Ovary (tissue), 3 donors: Measurements from ENCODE around the gene ZNF793.

Source experiments
- EP300 ChIP-seq: sonication (generic); formaldehyde crosslinking; IDR thresholded peaks from one replicate; pipeline ENCODE4 v1.6.1; 2017; ENCODE audit warnings: antibody characterized with exemption
- POLR2A ChIP-seq: fragments of 450-650 bp; IDR thresholded peaks from one replicate; pipeline ENCODE4 v1.6.1; 2017; ENCODE audit warnings: antibody characterized with exemption, mild to moderate bottlenecking, moderate library complexity
- TF ChIP-seq, protein P1 (sequence below), 3 donors: fragments of 450-650 bp in 2 of 3; fragments of 200-600 bp in 1 of 3; IDR thresholded peaks; one replicate each; pipeline versions ENCODE4 v1.5.1 to v1.8.0; 2016 to 2022; ENCODE audit warnings: antibody characterized with exemption in 3 of 3, mild to moderate bottlenecking in 1 of 3
- donor health status: DM: no; HTN: no; CAD: no.

DNA sequence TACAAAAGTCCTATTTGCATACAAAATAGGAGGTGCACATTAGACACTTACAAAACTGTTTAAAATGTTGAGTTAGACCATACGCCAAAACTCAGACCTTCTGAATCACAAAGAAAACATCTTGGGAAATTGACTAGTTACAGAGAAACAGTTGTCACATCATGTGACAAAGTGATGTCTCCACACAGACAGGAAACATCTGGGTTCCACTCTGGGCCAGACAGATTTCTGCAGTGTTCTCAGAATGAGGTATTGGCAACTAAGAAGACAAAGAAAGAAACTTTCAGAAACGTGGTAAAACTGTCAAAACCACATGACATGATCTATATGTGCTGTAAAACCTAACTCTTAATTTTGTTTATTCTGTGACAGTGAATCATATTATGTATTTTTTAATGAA is 6.7 kb downstream of the ZNF793 start:
- TF ChIP-seq POLR2A (no peak), EP300 (no peak)
- TF ChIP-seq, protein P1, sequence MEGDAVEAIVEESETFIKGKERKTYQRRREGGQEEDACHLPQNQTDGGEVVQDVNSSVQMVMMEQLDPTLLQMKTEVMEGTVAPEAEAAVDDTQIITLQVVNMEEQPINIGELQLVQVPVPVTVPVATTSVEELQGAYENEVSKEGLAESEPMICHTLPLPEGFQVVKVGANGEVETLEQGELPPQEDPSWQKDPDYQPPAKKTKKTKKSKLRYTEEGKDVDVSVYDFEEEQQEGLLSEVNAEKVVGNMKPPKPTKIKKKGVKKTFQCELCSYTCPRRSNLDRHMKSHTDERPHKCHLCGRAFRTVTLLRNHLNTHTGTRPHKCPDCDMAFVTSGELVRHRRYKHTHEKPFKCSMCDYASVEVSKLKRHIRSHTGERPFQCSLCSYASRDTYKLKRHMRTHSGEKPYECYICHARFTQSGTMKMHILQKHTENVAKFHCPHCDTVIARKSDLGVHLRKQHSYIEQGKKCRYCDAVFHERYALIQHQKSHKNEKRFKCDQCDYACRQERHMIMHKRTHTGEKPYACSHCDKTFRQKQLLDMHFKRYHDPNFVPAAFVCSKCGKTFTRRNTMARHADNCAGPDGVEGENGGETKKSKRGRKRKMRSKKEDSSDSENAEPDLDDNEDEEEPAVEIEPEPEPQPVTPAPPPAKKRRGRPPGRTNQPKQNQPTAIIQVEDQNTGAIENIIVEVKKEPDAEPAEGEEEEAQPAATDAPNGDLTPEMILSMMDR (IDR thresholded peaks at IDR 0.05) = no peak
